Immature natural killer cell (primary cell): Measurements from ENCODE around the gene PDE3A. TPM values are rescaled to one million over a fixed set of nuclear protein-coding genes. Genes with fewer than 3 reads are reported as not detected.

ENCODE experiments used
- DNase-seq, 3 donors: peaks; one replicate each; pipeline ENCODE4 v3.0.0; 2022; ENCODE audit warnings: mixed read lengths in 1 of 3
- H3K27ac Mint-ChIP-seq, 6 donors: one replicate each; pipeline ENCODE4 v1.8.0; 2020; ENCODE audit warnings: mixed read lengths in 6 of 6, mild to moderate bottlenecking in 5 of 6, inconsistent platforms in 4 of 6, moderate library complexity in 3 of 6
- H3K27me3 Mint-ChIP-seq, 3 donors: one replicate each; pipeline ENCODE4 v1.8.0; 2020 to 2021; ENCODE audit warnings: low read depth in 3 of 3, mild to moderate bottlenecking in 3 of 3, mixed read lengths in 3 of 3, moderate library complexity in 3 of 3, inconsistent platforms in 1 of 3
- H3K36me3 Mint-ChIP-seq, 3 donors: one replicate each; pipeline ENCODE4 v1.8.0; 2020; ENCODE audit warnings: mixed read lengths in 3 of 3, inconsistent platforms in 2 of 3, mild to moderate bottlenecking in 2 of 3
- H3K4me1 Mint-ChIP-seq, 2 donors: one replicate each; pipeline ENCODE4 v1.8.0; 2020; ENCODE audit warnings: inconsistent platforms in 2 of 2, mild to moderate bottlenecking in 2 of 2, mixed read lengths in 2 of 2, moderate library complexity in 1 of 2
- H3K4me3 Mint-ChIP-seq, 5 donors: one replicate each; pipeline ENCODE4 v1.8.0; 2020; ENCODE audit warnings: mild to moderate bottlenecking in 5 of 5, mixed read lengths in 5 of 5, inconsistent platforms in 3 of 5, moderate library complexity in 3 of 5
- H3K9me3 Mint-ChIP-seq, 6 donors: one replicate each; pipeline ENCODE4 v1.8.0; 2020; ENCODE audit warnings: mild to moderate bottlenecking in 6 of 6, mixed read lengths in 6 of 6, inconsistent platforms in 4 of 6, moderate library complexity in 3 of 6
- polyA plus RNA-seq, 3 donors: library from polyadenylated mRNA; unstranded; fragments of 300-500 nt; fragmentation: Illumina TruSeq; gene quantifications; one replicate each; pipeline ENCODE4 v1.2.3, GENCODE V29; 2021

The PDE3A gene
- polyA plus RNA-seq, 3 donors from 2014 or later: 0.08 TPM; not detected in 2

GRCh38 chr12:20366776-20367409 is 1.4 kb upstream of the PDE3A start:
- no peak for DNase-seq
- peaks cover 0 to 4% (median 0%) of the 10 kb centered on the region in 6 donors for H3K9me3 Mint-ChIP-seq
- no peak overlapping the region for H3K27ac Mint-ChIP-seq
- H3K36me3 Mint-ChIP-seq: no peaks in the 10 kb centered on the region
- H3K4me1 Mint-ChIP-seq: peaks cover 19 to 21% of the 10 kb centered on the region in 2 donors
- peaks cover 9 to 20% (median 16%) of the 10 kb centered on the region in 3 donors for H3K27me3 Mint-ChIP-seq
- H3K4me3 Mint-ChIP-seq: peak overlapping the region in 1 of 5 donors; percentile 5

GRCh38 chr12:20367583-20368113 is 689 bp upstream of the PDE3A start:
- peaks cover 9 to 22% (median 20%) of the 10 kb centered on the region in 3 donors for H3K27me3 Mint-ChIP-seq
- peak overlapping the region in 2 of 5 donors; percentile 5 to 74 for H3K4me3 Mint-ChIP-seq
- DNase-seq: no peak
- H3K36me3 Mint-ChIP-seq: no peaks in the 10 kb centered on the region
- peaks cover 0 to 4% (median 0%) of the 10 kb centered on the region in 6 donors for H3K9me3 Mint-ChIP-seq
- H3K4me1 Mint-ChIP-seq: peaks cover 19 to 21% of the 10 kb centered on the region in 2 donors
- H3K27ac Mint-ChIP-seq: no peak overlapping the region

GRCh38 chr12:20368651-20369304 is 441 bp downstream of the PDE3A start:
- H3K4me3 Mint-ChIP-seq: peak overlapping the region; percentile 74 to 87 (median 77)
- H3K27me3 Mint-ChIP-seq: peaks cover 10 to 23% (median 22%) of the 10 kb centered on the region in 3 donors
- no peaks in the 10 kb centered on the region for H3K36me3 Mint-ChIP-seq

GRCh38 chr12:20369305-20370013 is 1.1 kb downstream of the PDE3A start:
- peaks cover 14 to 25% (median 24%) of the 10 kb centered on the region in 3 donors for H3K27me3 Mint-ChIP-seq
- no peak overlapping the region for H3K27ac Mint-ChIP-seq
- peak; percentile 6 to 12 (median 10) for DNase-seq
- peaks cover 19 to 21% of the 10 kb centered on the region in 2 donors for H3K4me1 Mint-ChIP-seq
- H3K4me3 Mint-ChIP-seq: peak overlapping the region; percentile 72 to 84 (median 74)
- peaks cover 0 to 4% (median 0%) of the 10 kb centered on the region in 6 donors for H3K9me3 Mint-ChIP-seq
- H3K36me3 Mint-ChIP-seq: no peaks in the 10 kb centered on the region

More at GRCh38 chr12:20368651-20369304, 441 bp downstream of the PDE3A start:
- Mint-ChIP-seq H3K4me1 (peaks cover 19 to 21% of the 10 kb centered on the region in 2 donors), H3K27ac (no peak overlapping the region), H3K9me3 (peaks cover 0 to 4% (median 0%) of the 10 kb centered on the region in 6 donors)
- DNase-seq: no peak

GRCh38 chr12:20370014-20370386 is 1.7 kb downstream of the PDE3A start:
- Mint-ChIP-seq H3K27ac (no peak overlapping the region), H3K9me3 (peaks cover 0 to 4% (median 0%) of the 10 kb centered on the region in 6 donors), H3K4me1 (peaks cover 19 to 21% of the 10 kb centered on the region in 2 donors), H3K36me3 (no peaks in the 10 kb centered on the region), H3K4me3 (peak overlapping the region; percentile 72 to 81 (median 74)), H3K27me3 (peaks cover 14 to 27% (median 25%) of the 10 kb centered on the region in 3 donors)
- no peak for DNase-seq

- Mint-ChIP-seq H3K27ac (no peak overlapping the region), H3K9me3 (peaks cover 0 to 4% (median 0%) of the 10 kb centered on the region in 6 donors), H3K4me1 (peaks cover 19 to 21% of the 10 kb centered on the region in 2 donors), H3K36me3 (no peaks in the 10 kb centered on the region), H3K4me3 (peak overlapping the region in 1 of 5 donors; percentile 1), H3K27me3 (peaks cover 14 to 27% (median 25%) of the 10 kb centered on the region in 3 donors)
- no peak for DNase-seq
Observed at GRCh38 chr12:20370866-20371519, 2.7 kb downstream of the PDE3A start.

GRCh38 chr12:20372326-20373096 is 4.2 kb downstream of the PDE3A start:
- Mint-ChIP-seq H3K4me3 (no peak overlapping the region), H3K27me3 (peaks cover 14 to 27% (median 22%) of the 10 kb centered on the region in 3 donors), H3K4me1 (peaks cover 19 to 21% of the 10 kb centered on the region in 2 donors), H3K27ac (no peak overlapping the region), H3K9me3 (peaks cover 0 to 4% (median 0%) of the 10 kb centered on the region in 6 donors), H3K36me3 (no peaks in the 10 kb centered on the region)
- DNase-seq: no peak

- no peak for DNase-seq
- Mint-ChIP-seq H3K27me3 (peaks cover 5 to 21% (median 13%) of the 10 kb centered on the region in 3 donors), H3K4me1 (peaks cover 7 to 8% of the 10 kb centered on the region in 2 donors), H3K9me3 (peaks cover 0 to 4% (median 0%) of the 10 kb centered on the region in 6 donors), H3K36me3 (no peaks in the 10 kb centered on the region), H3K4me3 (no peak overlapping the region), H3K27ac (no peak overlapping the region)
Observed at GRCh38 chr12:20374795-20375194, 6.5 kb downstream of the PDE3A start.

- Mint-ChIP-seq H3K27ac (no peak overlapping the region), H3K36me3 (no peaks in the 10 kb centered on the region), H3K9me3 (peaks cover 0 to 2% (median 0%) of the 10 kb centered on the region in 6 donors), H3K4me1 (peaks cover 0 to under 1% of the 10 kb centered on the region in 2 donors), H3K4me3 (no peak overlapping the region), H3K27me3 (peaks cover 5 to 13% (median 6%) of the 10 kb centered on the region in 3 donors)
- DNase-seq: no peak
Observed at GRCh38 chr12:20375560-20375959, 7.2 kb downstream of the PDE3A start.

- Mint-ChIP-seq H3K27ac (no peak overlapping the region), H3K4me3 (no peak overlapping the region), H3K9me3 (peaks cover 0 to 2% (median 0%) of the 10 kb centered on the region in 6 donors), H3K36me3 (no peaks in the 10 kb centered on the region), H3K27me3 (peaks cover 5 to 11% (median 6%) of the 10 kb centered on the region in 3 donors), H3K4me1 (no peaks in the 10 kb centered on the region)
- no peak for DNase-seq
Observed at GRCh38 chr12:20376984-20377383, 8.6 kb downstream of the PDE3A start.

GRCh38 chr12:20377750-20378149 is 9.4 kb downstream of the PDE3A start:
- H3K9me3 Mint-ChIP-seq: no peaks in the 10 kb centered on the region
- no peak overlapping the region for H3K4me3 Mint-ChIP-seq
- H3K27me3 Mint-ChIP-seq: peaks cover 5 to 6% (median 6%) of the 10 kb centered on the region in 3 donors
- no peak overlapping the region for H3K27ac Mint-ChIP-seq
- no peak for DNase-seq
- no peaks in the 10 kb centered on the region for H3K4me1 Mint-ChIP-seq
- no peaks in the 10 kb centered on the region for H3K36me3 Mint-ChIP-seq

GRCh38 chr12:20382117-20382516 is 13.8 kb downstream of the PDE3A start:
- DNase-seq: no peak
- H3K36me3 Mint-ChIP-seq: no peaks in the 10 kb centered on the region
- no peak overlapping the region for H3K27ac Mint-ChIP-seq
- H3K4me3 Mint-ChIP-seq: no peak overlapping the region
- no peaks in the 10 kb centered on the region for H3K9me3 Mint-ChIP-seq
- peaks cover 0 to 2% (median 1%) of the 10 kb centered on the region in 3 donors for H3K27me3 Mint-ChIP-seq
- H3K4me1 Mint-ChIP-seq: no peaks in the 10 kb centered on the region
